Measurements from ENCODE around the gene ZHX3.

The ZHX3 gene

DNA sequence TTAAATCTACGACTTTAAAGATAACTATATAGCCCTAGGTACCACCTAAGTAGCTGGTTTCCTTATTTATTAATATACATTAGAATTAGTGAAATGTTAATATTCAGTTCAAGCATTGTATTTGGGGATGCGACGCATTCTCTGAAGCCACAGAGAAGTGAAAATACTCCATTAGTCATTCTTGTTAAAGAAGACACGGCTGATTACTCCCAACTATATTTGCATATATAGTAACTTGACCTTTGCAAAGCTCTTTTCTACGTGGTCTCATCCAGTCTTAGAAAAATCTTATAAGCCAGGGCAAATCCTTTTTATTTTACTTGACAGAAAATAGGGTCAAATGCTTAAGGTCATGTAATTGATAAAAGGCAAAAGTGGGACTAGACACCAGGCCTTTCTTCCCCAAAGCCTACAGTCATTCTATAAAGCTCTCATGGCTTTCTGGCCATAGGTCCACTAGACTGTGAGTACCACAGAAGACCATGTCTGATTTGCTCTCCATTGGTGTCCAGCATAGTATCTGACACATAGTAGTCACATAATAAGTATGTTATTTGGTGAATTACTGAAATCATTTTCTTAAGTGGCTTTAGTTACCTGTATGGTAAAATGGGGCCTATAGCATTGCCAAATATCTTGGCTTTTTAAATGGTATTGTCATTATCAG lies 11.3 kb downstream of the ZHX3 start:
- CTCF ChIA-PET: interaction anchor here (0.8 to 3.8 kb wide), 10 partner anchors 10 to 338 kb away, joined by 3 to 19 read pairs (median 4); partner anchors contain the start of genes LPIN3 and ZHX3
- POLR2A ChIA-PET: no interaction called here
- DNase-seq (ENCODE audit: extremely low spot score): peak; percentile 65
- TF ChIP-seq, protein P1, sequence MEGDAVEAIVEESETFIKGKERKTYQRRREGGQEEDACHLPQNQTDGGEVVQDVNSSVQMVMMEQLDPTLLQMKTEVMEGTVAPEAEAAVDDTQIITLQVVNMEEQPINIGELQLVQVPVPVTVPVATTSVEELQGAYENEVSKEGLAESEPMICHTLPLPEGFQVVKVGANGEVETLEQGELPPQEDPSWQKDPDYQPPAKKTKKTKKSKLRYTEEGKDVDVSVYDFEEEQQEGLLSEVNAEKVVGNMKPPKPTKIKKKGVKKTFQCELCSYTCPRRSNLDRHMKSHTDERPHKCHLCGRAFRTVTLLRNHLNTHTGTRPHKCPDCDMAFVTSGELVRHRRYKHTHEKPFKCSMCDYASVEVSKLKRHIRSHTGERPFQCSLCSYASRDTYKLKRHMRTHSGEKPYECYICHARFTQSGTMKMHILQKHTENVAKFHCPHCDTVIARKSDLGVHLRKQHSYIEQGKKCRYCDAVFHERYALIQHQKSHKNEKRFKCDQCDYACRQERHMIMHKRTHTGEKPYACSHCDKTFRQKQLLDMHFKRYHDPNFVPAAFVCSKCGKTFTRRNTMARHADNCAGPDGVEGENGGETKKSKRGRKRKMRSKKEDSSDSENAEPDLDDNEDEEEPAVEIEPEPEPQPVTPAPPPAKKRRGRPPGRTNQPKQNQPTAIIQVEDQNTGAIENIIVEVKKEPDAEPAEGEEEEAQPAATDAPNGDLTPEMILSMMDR (IDR thresholded peaks at IDR 0.05; ENCODE audit: control extremely low read depth, extremely low read depth, low read depth, missing control alignments): no peak

DNA sequence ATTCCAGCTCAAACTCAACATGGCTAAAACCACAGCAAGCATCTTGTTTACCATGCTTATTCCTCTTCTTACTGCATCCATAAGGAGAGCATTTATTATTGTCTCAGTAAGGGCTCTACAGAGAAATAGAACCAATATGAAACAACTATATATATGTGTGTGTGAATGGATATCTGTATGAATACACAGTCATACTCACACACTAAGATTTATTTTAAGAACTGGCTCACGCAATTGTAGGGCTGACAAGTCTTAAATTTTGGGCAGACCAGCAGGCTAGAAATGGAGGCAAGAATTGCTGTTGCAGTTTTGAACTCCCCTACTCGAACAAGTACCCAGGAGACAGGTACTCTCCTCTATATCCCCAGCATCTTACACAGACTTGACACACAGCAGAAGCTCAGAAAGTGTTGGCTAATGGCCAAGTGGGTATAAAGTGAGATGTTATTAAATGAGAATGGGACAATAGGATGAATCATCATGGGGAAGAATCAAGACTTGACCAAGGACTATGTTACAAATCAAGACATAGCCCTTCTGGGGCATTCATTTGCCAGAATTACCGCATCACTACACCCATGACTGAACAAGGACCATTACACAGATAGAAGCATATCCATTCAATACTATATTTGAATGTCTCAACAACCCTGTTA lies 13.0 kb downstream of the ZHX3 start:
- POLR2A ChIA-PET: no interaction called here
- TF ChIP-seq, protein P1 (IDR thresholded peaks at IDR 0.05; ENCODE audit: control extremely low read depth, extremely low read depth, low read depth, missing control alignments): no peak
- no peak for DNase-seq (ENCODE audit: extremely low spot score)

GRCh38 chr20:41304002-41304401 lies 13.5 kb downstream of the ZHX3 start:
- ChIA-PET CTCF (interaction anchor here (0.7 to 3.8 kb wide), 11 partner anchors 9 to 335 kb away, joined by 3 to 19 read pairs (median 3); partner anchors contain the start of gene ZHX3), POLR2A (no interaction called here)
- TF ChIP-seq, protein P1 (IDR thresholded peaks at IDR 0.05; ENCODE audit: control extremely low read depth, extremely low read depth, low read depth, missing control alignments): no peak
- DNase-seq (ENCODE audit: extremely low spot score): no peak

More for the DNA sequence above, 13.0 kb downstream of the ZHX3 start:
- CTCF ChIA-PET: interaction anchor here (0.7 to 3.8 kb wide), 8 partner anchors 8 to 335 kb away, joined by 3 to 19 read pairs (median 3); partner anchors contain the start of gene ZHX3

DNA sequence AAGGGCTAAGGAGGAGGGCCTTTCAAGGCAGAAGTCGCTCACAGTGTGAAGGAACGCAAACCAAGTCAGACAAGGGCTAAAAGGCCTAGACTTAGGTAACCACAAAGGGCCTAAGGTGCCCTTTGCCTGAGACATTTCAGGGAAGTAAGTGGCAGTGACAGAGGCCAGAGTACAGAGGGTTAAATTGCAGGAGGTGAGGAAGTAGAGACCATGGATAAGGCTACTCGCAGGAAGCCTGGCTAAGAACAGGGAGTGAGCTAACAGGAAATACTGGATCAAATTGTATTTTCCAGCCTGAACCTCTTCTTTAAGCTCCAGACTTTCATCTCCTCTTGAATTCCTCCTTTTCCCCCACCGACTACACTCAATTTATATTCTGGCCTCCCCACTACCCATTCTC lies 16.6 kb downstream of the ZHX3 start:
- ChIA-PET POLR2A (no interaction called here), CTCF (interaction anchor here (1.4 kb wide), 1 partner anchor 11 kb away, joined by 4 read pairs; no protein-coding TSS in a partner anchor)
- TF ChIP-seq, protein P1 (IDR thresholded peaks at IDR 0.05; ENCODE audit: control extremely low read depth, extremely low read depth, low read depth, missing control alignments): no peak
- DNase-seq (ENCODE audit: extremely low spot score): no peak

DNA sequence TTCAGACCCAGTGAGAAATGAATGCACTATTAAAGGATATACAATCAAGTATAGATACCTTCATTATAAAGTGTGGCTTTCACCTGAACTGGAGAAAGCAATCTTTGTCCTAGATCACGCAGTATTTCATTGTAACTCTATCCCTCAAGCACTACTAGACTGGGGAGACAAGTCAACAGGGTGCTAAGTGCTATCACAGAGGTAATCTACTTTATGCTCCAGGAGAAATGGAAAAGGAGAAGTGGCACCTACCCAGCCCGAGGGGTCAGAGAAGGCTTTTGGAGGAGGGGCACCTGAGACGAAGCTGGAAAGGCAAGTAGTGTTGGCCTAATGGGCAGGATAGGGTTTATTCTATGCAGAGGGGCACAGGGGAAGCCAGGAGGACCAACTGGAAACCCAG lies 17.1 kb downstream of the ZHX3 start:
- ChIA-PET POLR2A (no interaction called here), CTCF (interaction anchor here (1.4 kb wide), 1 partner anchor 11 kb away, joined by 4 read pairs; no protein-coding TSS in a partner anchor)
- no peak for DNase-seq (ENCODE audit: extremely low spot score)
- TF ChIP-seq, protein P1 (IDR thresholded peaks at IDR 0.05; ENCODE audit: control extremely low read depth, extremely low read depth, low read depth, missing control alignments): no peak

DNA sequence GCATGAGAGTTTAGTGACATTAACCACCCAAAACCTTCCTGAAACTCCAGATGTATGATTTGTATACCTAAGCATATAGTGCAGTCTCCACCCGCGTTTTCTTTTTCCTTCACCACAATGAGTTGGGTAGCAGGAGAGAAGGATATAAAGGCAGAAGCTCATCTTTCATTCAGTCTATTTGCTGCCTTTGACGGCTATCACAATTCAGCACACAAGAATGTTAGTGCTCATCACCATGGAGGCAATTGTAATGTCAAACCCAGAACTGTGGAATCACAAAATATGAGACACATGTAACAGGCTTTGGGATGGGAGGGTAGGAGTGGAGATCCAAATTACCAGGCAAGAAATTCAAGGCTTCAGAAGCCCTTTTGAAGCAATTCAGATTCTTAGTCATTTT lies 17.6 kb downstream of the ZHX3 start:
- TF ChIP-seq, protein P1 (IDR thresholded peaks at IDR 0.05; ENCODE audit: control extremely low read depth, extremely low read depth, low read depth, missing control alignments): no peak
- POLR2A ChIA-PET: no interaction called here
- DNase-seq (ENCODE audit: extremely low spot score): no peak
- CTCF ChIA-PET: no interaction called here

Data from GM10248 (cell line).